DLD1 (cell line): ENCODE data around the gene ALCAM.

Experiments
- in situ Hi-C: cut with HindIII; loops from 2 replicates; pipeline ENCODE4 v1.10.0; 2017; ENCODE audit warnings: low sequenced_read_pairs

Gene ALCAM

GRCh38 chr3:105470851-105471250, 104.1 kb downstream of the ALCAM start:
- in situ Hi-C loops, result no loop called here

GRCh38 chr3:105473521-105474223, 107.0 kb downstream of the ALCAM start:
- in situ Hi-C loops, result no loop called here

GRCh38 chr3:105480768-105481167, 114.1 kb downstream of the ALCAM start:
- in situ Hi-C loops, result no loop called here

- in situ Hi-C loops, result no loop called here
Measured at GRCh38 chr3:105483476-105483875, 116.8 kb downstream of the ALCAM start.

GRCh38 chr3:105490045-105490444, 123.3 kb downstream of the ALCAM start:
- in situ Hi-C loops, result no loop called here

GRCh38 chr3:105493305-105493892, 126.7 kb downstream of the ALCAM start:
- in situ Hi-C loops, result no loop called here

- in situ Hi-C loops, result no loop called here
Measured at GRCh38 chr3:105495021-105495420, 128.3 kb downstream of the ALCAM start.

- in situ Hi-C loops, result no loop called here
Measured at GRCh38 chr3:105496343-105496742, 129.6 kb downstream of the ALCAM start.

GRCh38 chr3:105497386-105497785, 130.7 kb downstream of the ALCAM start:
- in situ Hi-C loops, result no loop called here

- in situ Hi-C loops, result loop anchor here (25.0 kb wide), 1 partner anchor 588 kb away; no protein-coding TSS in a partner anchor
Measured at GRCh38 chr3:105499961-105500360, 133.3 kb downstream of the ALCAM start.

- in situ Hi-C loops, result loop anchor here (25.0 kb wide), 1 partner anchor 590 kb away; no protein-coding TSS in a partner anchor
Measured at GRCh38 chr3:105502333-105502732, 135.6 kb downstream of the ALCAM start.

GRCh38 chr3:105503191-105503593, 136.5 kb downstream of the ALCAM start:
- in situ Hi-C loops, result loop anchor here (25.0 kb wide), 1 partner anchor 591 kb away; no protein-coding TSS in a partner anchor

GRCh38 chr3:105504440-105504951, 137.8 kb downstream of the ALCAM start:
- in situ Hi-C loops, result loop anchor here (25.0 kb wide), 1 partner anchor 592 kb away; no protein-coding TSS in a partner anchor

GRCh38 chr3:105505170-105505569, 138.5 kb downstream of the ALCAM start:
- in situ Hi-C loops, result loop anchor here (25.0 kb wide), 1 partner anchor 593 kb away; no protein-coding TSS in a partner anchor

- in situ Hi-C loops, result loop anchor here (25.0 kb wide), 1 partner anchor 599 kb away; no protein-coding TSS in a partner anchor
Measured at GRCh38 chr3:105511031-105511430, 144.3 kb downstream of the ALCAM start.

- in situ Hi-C loops, result loop anchor here (25.0 kb wide), 1 partner anchor 600 kb away; no protein-coding TSS in a partner anchor
Measured at GRCh38 chr3:105512061-105512460, 145.4 kb downstream of the ALCAM start.

- in situ Hi-C loops, result loop anchor here (25.0 kb wide), 1 partner anchor 601 kb away; no protein-coding TSS in a partner anchor
Measured at GRCh38 chr3:105513042-105513441, 146.3 kb downstream of the ALCAM start.

- in situ Hi-C loops, result loop anchor here (25.0 kb wide), 1 partner anchor 602 kb away; no protein-coding TSS in a partner anchor
Measured at GRCh38 chr3:105513886-105514285, 147.2 kb downstream of the ALCAM start.

- in situ Hi-C loops, result loop anchor here (25.0 kb wide), 1 partner anchor 603 kb away; no protein-coding TSS in a partner anchor
Measured at GRCh38 chr3:105515372-105515771, 148.7 kb downstream of the ALCAM start.

GRCh38 chr3:105516972-105517371, 150.3 kb downstream of the ALCAM start:
- in situ Hi-C loops, result loop anchor here (25.0 kb wide), 1 partner anchor 605 kb away; no protein-coding TSS in a partner anchor

- in situ Hi-C loops, result loop anchor here (25.0 kb wide), 1 partner anchor 606 kb away; no protein-coding TSS in a partner anchor
Measured at GRCh38 chr3:105518203-105518602, 151.5 kb downstream of the ALCAM start.
